Neuronal stem cell (in vitro differentiated cells): ENCODE data around the gene GID8.

ENCODE experiments used
- DNase-seq: peaks from one replicate; pipeline ENCODE4 v3.0.0-alpha.2; 2013; ENCODE audit warnings: low spot score
- H2AFZ ChIP-seq: one replicate; pipeline ENCODE4 v1.6.1; 2013; ENCODE audit warnings: mild to moderate bottlenecking, low read length, inconsistent platforms
- H2AK5ac ChIP-seq: 2 replicates; pipeline ENCODE4 v1.6.1; 2013; ENCODE audit warnings: low read depth, mild to moderate bottlenecking, inconsistent platforms, low read length, moderate library complexity, mixed read lengths
- H2BK120ac ChIP-seq: 2 replicates; pipeline ENCODE4 v1.6.1; 2013; ENCODE audit warnings: low read depth, mild to moderate bottlenecking, inconsistent platforms, low read length, moderate library complexity, mixed read lengths
- H2BK12ac ChIP-seq: one replicate; pipeline ENCODE4 v1.6.1; 2013; ENCODE audit warnings: low read length, inconsistent platforms
- H2BK15ac ChIP-seq: 2 replicates; pipeline ENCODE4 v1.6.1; 2013; ENCODE audit warnings: mild to moderate bottlenecking, low read length, inconsistent platforms, mixed read lengths
- H2BK5ac ChIP-seq: one replicate; pipeline ENCODE4 v1.6.1; 2013; ENCODE audit warnings: inconsistent platforms, mild to moderate bottlenecking, low read length, moderate library complexity
- H3K14ac ChIP-seq: one replicate; pipeline ENCODE4 v1.6.1; 2013; ENCODE audit warnings: low read length, inconsistent platforms
- H3K18ac ChIP-seq: 2 replicates; pipeline ENCODE4 v1.6.1; 2013; ENCODE audit warnings: low read length, inconsistent platforms
- H3K23ac ChIP-seq: 2 replicates; pipeline ENCODE4 v1.6.1; 2013; ENCODE audit warnings: low read depth, mild to moderate bottlenecking, mixed read lengths, low read length, inconsistent platforms; ENCODE audit not compliant: poor library complexity
- H3K27ac ChIP-seq: replicated peaks from 3 replicates; pipeline ENCODE4 v1.5.1; 2013; ENCODE audit warnings: low read length, inconsistent platforms
- H3K27me3 ChIP-seq, 3 experiments: 2 replicates each; pipeline ENCODE4 v1.6.1; 2013; ENCODE audit warnings: low read length in 3 of 3, mild to moderate bottlenecking in 2 of 3, inconsistent platforms in 1 of 3, low read depth in 1 of 3, mixed read lengths in 1 of 3, moderate library complexity in 1 of 3; ENCODE audit not compliant: control insufficient read depth in 3 of 3, insufficient read depth in 3 of 3
- H3K36me3 ChIP-seq, 2 donors: replicated peaks in 1 of 2; 2 replicates each; pipeline ENCODE4 v1.6.1; 2013; ENCODE audit warnings: low read length in 2 of 2; ENCODE audit not compliant: control insufficient read depth in 2 of 2, insufficient read depth in 2 of 2
- H3K4ac ChIP-seq: 2 replicates; pipeline ENCODE4 v1.6.1; 2013; ENCODE audit warnings: inconsistent platforms, mild to moderate bottlenecking, low read length, moderate library complexity
- H3K4me1 ChIP-seq, 2 donors: 1 replicate in 1 of 2; 2 replicates in 1 of 2; pipeline ENCODE4 v1.6.1; 2013; ENCODE audit warnings: low read length in 2 of 2, low read depth in 1 of 2; ENCODE audit not compliant: control insufficient read depth in 2 of 2, insufficient read depth in 1 of 2
- H3K4me2 ChIP-seq: one replicate; pipeline ENCODE4 v1.6.1; 2013; ENCODE audit warnings: mild to moderate bottlenecking, low read length, inconsistent platforms; ENCODE audit not compliant: insufficient read depth, poor library complexity, severe bottlenecking
- H3K4me3 ChIP-seq, 2 donors: 2 replicates each; pipeline ENCODE4 v1.5.1; 2013; ENCODE audit warnings: low read length in 2 of 2, mild to moderate bottlenecking in 2 of 2, inconsistent platforms in 1 of 2, moderate library complexity in 1 of 2
- H3K79me1 ChIP-seq: one replicate; pipeline ENCODE4 v1.6.1; 2013; ENCODE audit warnings: low read depth, mild to moderate bottlenecking, inconsistent platforms, low read length, moderate library complexity
- H3K9ac ChIP-seq: one replicate; pipeline ENCODE4 v1.6.1; 2013; ENCODE audit warnings: mild to moderate bottlenecking, low read depth, low read length, inconsistent platforms; ENCODE audit not compliant: poor library complexity
- H3K9me3 ChIP-seq, 2 donors: replicated peaks in 1 of 2; 2 replicates each; pipeline versions ENCODE3 to v1.6.1; 2013; ENCODE audit warnings: low read length in 2 of 2, mild to moderate bottlenecking in 2 of 2, inconsistent platforms in 1 of 2, low read depth in 1 of 2, mixed read lengths in 1 of 2, moderate library complexity in 1 of 2; ENCODE audit not compliant: control insufficient read depth in 2 of 2, insufficient read depth in 1 of 2
- H4K8ac ChIP-seq: one replicate; pipeline ENCODE4 v1.6.1; 2013; ENCODE audit warnings: low read depth, mild to moderate bottlenecking, inconsistent platforms, low read length, moderate library complexity
- H4K91ac ChIP-seq: one replicate; pipeline ENCODE4 v1.6.1; 2013; ENCODE audit warnings: low read length, low read depth, mild to moderate bottlenecking, inconsistent platforms; ENCODE audit not compliant: poor library complexity
- WGBS, 2 donors: extraction: QIAGEN DNeasy Blood & Tissue Kit; methylation state at CpG; one replicate each; pipeline ENCODE4 v1.1.7; 2013; ENCODE audit warnings: missing lambda C conversion rate in 2 of 2, mixed read lengths in 1 of 2; ENCODE audit not compliant: insufficient read length in 2 of 2, insufficient replicate concordance in 1 of 2; ENCODE audit errors: extremely low coverage in 2 of 2; 5-methylcytosine and 5-hydroxymethylcytosine counted together

The GID8 gene

DNA sequence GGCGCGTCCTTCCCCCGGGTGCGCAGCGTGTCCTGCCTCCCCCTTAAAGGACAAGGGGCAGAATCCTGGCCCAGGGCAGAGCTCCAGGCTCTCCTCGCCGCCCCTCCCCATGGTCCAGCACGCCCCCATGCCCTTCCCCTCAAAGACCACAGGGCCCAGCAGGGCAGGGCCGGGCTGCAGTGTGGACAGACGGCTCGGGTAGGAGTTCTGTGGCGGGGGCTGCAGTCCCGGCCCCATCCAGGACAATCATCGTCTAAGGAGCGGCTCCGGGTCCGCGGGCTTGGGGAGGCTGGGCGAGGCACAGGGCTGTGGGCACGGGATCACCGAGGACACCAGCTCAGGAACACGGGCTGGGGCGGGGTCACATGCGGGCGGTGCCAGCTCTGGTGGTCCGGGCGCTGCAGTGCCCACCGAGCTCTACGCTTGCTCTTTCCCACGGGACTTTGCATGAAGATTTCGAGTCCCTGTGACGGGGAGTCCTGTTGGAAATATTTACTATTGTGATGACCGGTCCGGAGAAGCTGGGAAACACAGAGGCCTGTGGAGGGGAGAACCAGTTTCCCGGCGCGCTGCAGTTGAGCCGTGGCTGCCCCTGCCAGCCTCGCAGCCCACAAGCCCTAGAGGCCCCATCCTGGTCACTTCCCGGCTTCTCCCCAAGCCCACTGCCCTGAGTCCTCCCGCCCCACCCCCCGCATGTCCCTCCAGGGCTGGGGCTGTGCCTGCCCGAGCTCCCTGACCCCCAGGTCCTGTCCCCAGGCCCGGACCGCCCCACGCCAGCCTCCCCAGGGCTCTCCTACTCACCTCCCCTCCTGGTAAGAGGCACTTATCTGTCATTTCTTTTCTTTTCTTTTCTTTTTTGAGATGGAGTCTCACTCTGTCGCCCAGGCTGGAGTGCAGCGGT, 35.1 kb downstream of the GID8 start:
- Histone ChIP-seq H3K4me1 (peaks cover 7 to 9% of the 10 kb centered on the region in 2 donors), H2AFZ (peak overlapping the region; percentile 81), H3K27me3 (peaks cover 14 to 94% (median 38%) of the 10 kb centered on the region in 3 experiments), H2BK5ac (no peak overlapping the region), H4K91ac (no peak overlapping the region), H3K36me3 (no peaks in the 10 kb centered on the region), H2BK15ac (peak overlapping the region; percentile 75), H3K79me1 (no peaks in the 10 kb centered on the region), H2BK120ac (no peak overlapping the region), H3K27ac (no peak overlapping the region), H3K9me3 (peaks cover 0 to 2% of the 10 kb centered on the region in 2 donors), H3K4me3 (peak overlapping the region in 1 of 2 donors; percentile 66), H2AK5ac (peak overlapping the region; percentile 93), H3K9ac (peak overlapping the region; percentile 81), H3K4ac (no peak overlapping the region), H3K23ac (peak overlapping the region; percentile 85), H3K18ac (peak overlapping the region; percentile 93), H3K4me2 (peak overlapping the region; percentile 77), H2BK12ac (no peak overlapping the region), H4K8ac (no peak overlapping the region), H3K14ac (peak overlapping the region; percentile 71)
- DNase-seq: no peak
- no CpG with 5 or more reads among the region's 48 CpGs for WGBS, 2 donors

DNA sequence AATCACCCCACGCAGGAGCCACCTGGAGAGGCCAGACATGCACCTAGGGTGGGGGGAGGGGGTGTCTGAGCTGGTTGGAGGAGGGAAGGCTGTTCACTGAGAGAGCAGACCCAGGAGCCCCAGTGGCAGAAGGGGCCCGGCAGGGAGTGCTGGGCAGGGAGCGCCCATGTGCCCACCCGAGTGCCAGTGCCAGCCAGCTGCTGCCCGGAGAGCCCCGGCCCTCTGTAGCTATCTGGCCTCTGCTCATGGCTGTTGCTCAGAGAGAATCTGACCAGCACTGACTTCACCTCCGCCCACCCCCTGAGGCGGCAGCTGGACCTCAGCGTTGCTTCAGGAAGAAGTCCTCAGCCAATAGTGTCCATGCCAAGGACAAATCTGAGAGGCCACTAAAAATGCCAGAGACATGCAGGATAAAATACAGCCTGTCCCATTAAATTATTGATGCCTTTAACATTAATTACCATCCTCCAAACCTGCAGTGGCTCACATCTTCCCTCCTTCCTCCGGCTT, 37.4 kb downstream of the GID8 start:
- Histone ChIP-seq H3K9me3 (peaks cover 0 to 2% of the 10 kb centered on the region in 2 donors), H2AK5ac (peak overlapping the region; percentile 60), H3K36me3 (no peaks in the 10 kb centered on the region), H3K27me3 (peaks cover 14 to 97% (median 38%) of the 10 kb centered on the region in 3 experiments), H3K4ac (no peak overlapping the region), H2BK12ac (no peak overlapping the region), H2BK5ac (no peak overlapping the region), H3K18ac (peak overlapping the region; percentile 57), H3K4me3 (no peak overlapping the region), H2BK120ac (no peak overlapping the region), H4K91ac (no peak overlapping the region), H3K4me2 (no peak overlapping the region), H3K79me1 (no peaks in the 10 kb centered on the region), H2BK15ac (no peak overlapping the region), H4K8ac (no peak overlapping the region), H3K9ac (no peak overlapping the region), H3K14ac (no peak overlapping the region), H3K23ac (no peak overlapping the region), H3K27ac (no peak overlapping the region), H2AFZ (no peak overlapping the region), H3K4me1 (peaks cover 16 to 17% of the 10 kb centered on the region in 2 donors)
- no peak for DNase-seq
- no CpG with 5 or more reads among the region's 10 CpGs for WGBS, 2 donors

DNA sequence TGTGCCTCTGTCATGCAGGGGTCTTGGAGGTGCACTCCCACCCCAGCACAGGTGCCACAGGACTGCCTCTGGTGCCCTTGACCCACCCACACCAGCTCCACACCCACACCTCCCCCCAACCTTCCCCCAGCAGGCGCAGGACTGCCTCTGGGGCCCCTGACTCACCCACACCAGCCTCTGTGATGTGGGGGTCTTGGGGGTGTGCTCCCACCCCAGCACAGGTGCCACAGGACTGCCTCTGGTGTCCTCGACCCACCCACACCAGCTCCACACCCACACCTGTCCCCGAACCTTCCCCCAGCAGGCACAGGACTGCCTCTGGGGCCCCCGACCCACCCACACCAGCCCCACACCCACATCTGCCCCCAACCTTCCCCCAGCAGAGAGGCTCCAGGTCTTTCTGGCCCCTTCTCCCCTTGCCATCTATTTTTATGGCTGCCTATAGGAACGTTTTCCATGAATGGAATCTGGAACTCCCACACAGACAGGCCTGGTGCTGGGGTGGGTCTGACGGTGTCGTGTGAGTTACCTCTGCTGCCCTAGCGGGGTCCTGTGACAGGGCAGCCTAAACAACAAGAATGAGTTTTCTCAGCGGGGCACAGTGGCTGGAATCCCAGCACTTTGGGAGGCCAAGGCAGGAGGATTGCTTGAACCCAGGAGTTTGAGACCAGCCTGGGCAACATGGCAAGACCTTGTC, 38.0 kb downstream of the GID8 start:
- Histone ChIP-seq H3K27me3 (peaks cover 14 to 97% (median 38%) of the 10 kb centered on the region in 3 experiments), H3K9ac (peak overlapping the region; percentile 45), H3K18ac (no peak overlapping the region), H2AK5ac (peak overlapping the region; percentile 60), H4K8ac (no peak overlapping the region), H3K14ac (no peak overlapping the region), H3K9me3 (peaks cover 0 to 2% of the 10 kb centered on the region in 2 donors), H2BK5ac (no peak overlapping the region), H3K4me3 (no peak overlapping the region), H2BK12ac (no peak overlapping the region), H3K36me3 (no peaks in the 10 kb centered on the region), H3K4me1 (peaks cover 21 to 22% of the 10 kb centered on the region in 2 donors), H2AFZ (no peak overlapping the region), H3K27ac (no peak overlapping the region), H3K23ac (no peak overlapping the region), H3K4me2 (no peak overlapping the region), H3K79me1 (no peaks in the 10 kb centered on the region), H3K4ac (no peak overlapping the region), H2BK120ac (peak overlapping the region; percentile 68), H4K91ac (no peak overlapping the region), H2BK15ac (peak overlapping the region; percentile 55)
- DNase-seq: no peak
- WGBS, 2 donors: no CpG with 5 or more reads among the region's 9 CpGs

DNA sequence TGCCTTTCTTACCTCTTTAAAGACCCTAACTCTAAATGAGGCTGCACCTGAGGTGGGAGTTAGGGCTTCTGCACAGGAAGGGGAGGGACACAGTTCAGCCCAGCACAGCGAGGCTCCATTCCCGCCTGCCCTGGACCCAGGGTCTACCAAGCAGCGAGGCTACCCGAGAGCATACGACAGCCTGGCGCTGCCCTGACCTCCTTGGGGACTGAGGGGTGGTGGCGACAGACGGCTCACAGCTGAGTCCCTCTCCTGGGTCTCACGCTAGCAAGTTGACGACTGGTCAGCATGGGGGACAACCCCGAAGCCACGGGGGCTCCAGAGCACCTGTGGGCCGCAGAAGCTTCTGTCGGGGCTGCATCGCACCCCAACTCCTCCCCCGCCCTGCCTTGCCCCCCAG, 38.9 kb downstream of the GID8 start:
- peak overlapping the region; percentile 80 for H3K23ac ChIP-seq
- H2BK120ac ChIP-seq: no peak overlapping the region
- H3K27ac ChIP-seq: no peak overlapping the region
- H2BK15ac ChIP-seq: peak overlapping the region; percentile 25
- no peak overlapping the region for H4K8ac ChIP-seq
- H2AK5ac ChIP-seq: peak overlapping the region; percentile 48
- H4K91ac ChIP-seq: no peak overlapping the region
- no peak overlapping the region for H2BK5ac ChIP-seq
- peaks cover 0 to 2% of the 10 kb centered on the region in 2 donors for H3K9me3 ChIP-seq
- H3K9ac ChIP-seq: no peak overlapping the region
- no peak overlapping the region for H3K4me2 ChIP-seq
- H2BK12ac ChIP-seq: peak overlapping the region; percentile 33
- peaks cover 24 to 28% of the 10 kb centered on the region in 2 donors for H3K4me1 ChIP-seq
- H3K18ac ChIP-seq: peak overlapping the region; percentile 15
- no peak for DNase-seq
- H3K14ac ChIP-seq: no peak overlapping the region
- H3K36me3 ChIP-seq: no peaks in the 10 kb centered on the region
- no peaks in the 10 kb centered on the region for H3K79me1 ChIP-seq
- WGBS, 2 donors: no CpG with 5 or more reads among the region's 16 CpGs
- no peak overlapping the region for H3K4ac ChIP-seq
- peaks cover 14 to 96% (median 38%) of the 10 kb centered on the region in 3 experiments for H3K27me3 ChIP-seq
- H2AFZ ChIP-seq: no peak overlapping the region
- H3K4me3 ChIP-seq: no peak overlapping the region
